GM21737 (cell line): Measurements from ENCODE around the gene PMPCA.

ENCODE experiments used
- ATAC-seq: cut with Tn5 transposase; IDR thresholded peaks from one replicate; pipeline ENCODE4 v1.9.1; 2021; ENCODE audit warnings: mild to moderate bottlenecking, moderate library complexity; ENCODE audit not compliant: unreplicated experiment

Gene PMPCA

DNA sequence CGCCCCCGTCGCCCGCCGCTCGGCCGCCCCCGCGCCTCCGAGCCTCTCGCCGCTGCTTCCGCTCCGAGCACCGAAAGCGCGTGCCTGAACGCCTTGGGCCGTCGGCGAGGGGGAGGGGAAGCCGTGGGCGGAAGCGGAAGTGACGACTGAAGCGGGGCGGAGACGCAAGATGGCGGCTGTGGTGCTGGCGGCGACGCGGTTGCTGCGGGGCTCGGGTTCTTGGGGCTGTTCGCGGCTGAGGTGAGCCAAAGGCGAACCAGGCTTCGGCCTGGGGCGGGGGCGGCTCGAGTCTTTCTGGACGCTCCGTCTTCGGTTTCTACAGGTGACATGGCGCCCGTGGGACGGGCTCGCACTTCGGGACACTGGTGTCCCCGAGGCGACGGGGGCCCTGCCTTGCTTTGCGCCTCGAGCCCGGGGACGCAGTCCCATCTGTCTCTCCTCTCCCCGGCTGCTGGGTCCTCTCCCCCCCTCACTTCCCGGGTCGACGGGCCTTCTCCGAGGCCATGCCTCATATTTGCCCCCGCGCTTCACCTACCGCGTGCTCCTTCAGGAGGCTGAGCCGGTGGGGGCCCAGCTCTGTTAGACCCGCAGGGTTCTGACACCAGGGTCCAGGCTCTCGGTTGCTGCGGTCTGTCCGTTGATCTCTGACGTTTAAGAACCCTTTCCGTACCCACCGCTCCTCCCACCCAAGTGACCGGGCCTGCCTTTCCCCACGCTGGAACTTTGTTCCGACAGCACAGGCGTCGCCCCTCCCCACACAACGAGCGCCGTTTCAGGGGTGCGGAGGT, at the start of gene PMPCA, which contains the start of gene ENTR1:
Gene PMPCA (plus strand): TSS at position 159 of the 788 bp plus-strand sequence. CDS start 11 bp downstream, at position 170.
Gene ENTR1 (minus strand): TSS at position 115 of the 788 bp plus-strand sequence. CDS start 217 bp downstream, outside the sequence.
- peak; percentile 73 for ATAC-seq

DNA sequence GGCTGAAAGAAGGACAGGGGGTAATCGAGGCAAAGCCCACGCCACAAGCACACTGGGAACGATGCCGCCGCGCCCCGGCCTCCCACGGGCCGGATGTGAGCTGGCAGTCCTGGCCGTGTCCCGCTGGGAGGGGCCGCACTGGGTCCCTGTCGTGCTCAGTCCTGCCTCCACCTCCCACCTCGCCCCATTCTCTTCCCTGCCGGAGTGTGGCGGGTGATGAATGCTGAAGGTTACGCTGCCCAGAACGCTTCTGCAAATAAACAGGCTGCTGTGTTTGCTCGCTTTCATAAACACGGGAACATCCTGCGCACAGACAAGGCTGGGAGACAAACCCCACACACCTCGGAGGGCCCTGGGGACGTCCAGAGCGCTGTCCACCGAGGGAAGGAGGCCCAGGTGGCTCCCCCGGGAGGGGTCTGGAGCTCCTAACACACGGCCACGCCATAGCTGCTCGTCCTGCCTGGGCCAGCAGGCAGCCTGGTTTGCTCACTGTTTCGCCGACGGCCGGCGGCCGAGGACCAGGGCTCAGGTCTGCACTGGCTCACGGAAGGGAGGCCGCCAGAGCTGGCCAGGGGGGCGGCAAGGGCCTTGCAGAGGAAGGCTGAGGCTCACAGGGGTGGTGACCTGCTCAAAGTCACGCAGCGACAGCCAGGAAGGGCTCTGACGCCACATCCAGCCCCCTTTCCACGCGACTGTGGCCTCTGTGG, 49.3 kb upstream of the PMPCA start:
- ATAC-seq = no peak

DNA sequence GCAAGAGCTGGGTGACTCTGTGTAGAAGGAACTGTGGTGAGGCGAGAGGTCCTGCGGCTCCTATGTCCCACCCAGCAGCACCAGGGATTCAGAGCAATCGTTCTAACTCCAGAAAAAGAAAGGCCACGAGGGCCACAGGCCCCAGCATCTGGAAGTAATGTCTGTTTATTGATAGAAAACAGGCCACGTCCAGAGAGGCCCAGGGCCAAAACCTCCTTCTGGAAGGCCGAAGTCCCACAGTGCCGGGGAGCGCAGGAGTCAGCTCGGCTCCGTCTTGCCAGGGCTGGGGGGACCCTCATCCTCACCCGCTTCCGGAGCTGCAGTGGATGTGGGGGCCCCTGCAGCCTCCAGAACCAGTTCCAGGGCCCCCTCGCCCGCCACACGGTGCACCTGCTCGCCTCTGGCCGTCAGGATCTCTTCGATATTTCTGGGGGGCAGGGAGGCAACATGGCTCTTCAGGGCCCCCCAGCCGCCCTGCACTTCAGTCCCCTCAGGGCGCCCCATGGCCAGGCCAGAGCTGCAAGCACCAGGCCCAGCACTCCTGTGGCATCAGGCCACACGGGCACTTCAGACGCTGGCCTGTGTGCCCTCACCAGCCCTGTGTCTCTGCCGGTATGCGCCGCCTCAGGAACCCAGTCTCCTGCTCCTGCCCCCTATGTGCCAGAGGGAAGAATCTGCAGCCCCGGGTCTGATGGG, 48.6 kb upstream of the PMPCA start:
- no peak for ATAC-seq

GRCh38 chr9:136362450-136362784, 48.0 kb upstream of the PMPCA start:
- no peak for ATAC-seq

DNA sequence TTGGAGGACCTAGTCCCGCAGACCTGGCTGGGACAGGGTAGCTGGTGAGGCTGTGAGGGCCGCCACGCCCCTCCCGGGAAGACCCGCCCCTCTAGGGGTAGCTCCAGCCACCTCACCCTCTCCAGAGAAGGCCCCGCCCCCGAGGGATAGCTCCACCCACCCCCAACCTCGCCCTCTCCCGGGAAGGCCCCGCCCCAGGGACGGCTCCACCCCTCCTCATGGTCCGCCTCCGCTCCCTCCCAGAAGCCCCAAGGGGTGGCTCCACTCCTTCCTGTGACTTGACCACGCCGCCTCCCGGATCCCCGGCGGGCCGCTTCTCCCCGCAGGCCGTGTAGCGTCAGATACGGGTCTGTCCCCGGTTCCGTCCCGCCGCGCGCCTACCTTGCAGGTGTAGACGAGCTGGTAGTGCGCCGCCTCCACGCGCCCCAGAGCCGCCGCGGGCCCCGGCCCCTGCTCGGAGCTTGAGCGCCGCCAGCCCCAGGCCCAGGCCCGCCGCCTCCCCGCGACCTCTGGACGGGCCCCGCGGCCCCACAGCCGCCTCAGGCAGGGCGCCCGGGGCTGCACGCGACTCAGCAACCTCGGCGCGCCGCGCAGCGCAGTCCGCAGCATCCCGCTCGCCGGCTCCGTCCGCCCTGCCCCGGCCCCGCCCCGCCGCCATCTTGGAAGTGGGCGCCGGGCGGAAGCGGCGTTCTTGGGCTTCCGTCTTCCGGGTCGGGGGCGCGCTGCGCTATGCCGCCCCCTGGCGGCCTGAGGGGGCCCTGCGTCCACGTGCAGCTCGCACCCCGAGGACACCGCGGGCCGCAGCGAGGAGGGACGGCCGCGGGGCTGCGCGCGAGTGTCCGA, 47.1 kb upstream of the PMPCA start, which contains the start of gene DNLZ:
Gene DNLZ (minus strand): TSS at position 639 of the 843 bp plus-strand sequence. CDS start 30 bp downstream, at position 609.
- peak; percentile 71 for ATAC-seq

DNA sequence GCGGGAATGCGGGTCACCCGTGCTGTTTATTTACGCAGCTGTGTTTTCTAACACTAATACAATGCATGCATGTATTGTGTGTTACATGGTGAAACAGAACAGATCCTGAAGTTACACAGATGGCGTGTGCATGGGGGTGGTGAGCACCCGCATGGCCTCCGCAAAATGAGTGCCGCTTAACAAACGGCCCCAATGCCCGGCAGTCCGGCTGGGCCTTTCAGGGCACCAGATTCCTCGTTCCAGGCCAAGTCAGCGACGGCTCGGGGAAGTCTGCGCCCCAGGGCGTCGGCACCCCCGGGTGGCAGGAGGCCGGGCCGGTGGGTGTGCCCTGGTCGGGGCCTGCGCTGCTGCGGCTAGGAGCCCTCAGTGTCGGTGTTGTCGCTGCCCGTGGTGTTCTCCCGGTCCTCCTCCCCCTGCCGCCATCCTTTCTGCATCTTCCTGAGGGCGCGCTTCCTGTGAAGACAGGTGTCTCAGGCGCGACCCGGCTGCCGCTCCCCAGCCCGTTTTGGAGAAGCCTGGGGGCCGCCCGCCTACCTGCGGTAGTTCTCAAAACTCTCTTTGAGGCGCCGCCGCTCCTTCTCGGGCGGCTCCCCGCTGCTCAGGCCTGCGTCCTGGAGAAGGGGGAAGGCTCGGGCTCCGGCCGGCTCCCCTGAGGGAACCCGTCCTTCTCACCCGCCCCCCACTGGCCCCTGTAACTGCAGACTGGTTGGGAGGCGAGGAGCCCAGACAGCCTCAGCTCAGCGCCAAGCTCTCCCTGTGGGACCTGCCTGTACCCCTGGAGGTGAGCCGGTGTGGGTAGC, 46.3 kb upstream of the PMPCA start:
- no peak for ATAC-seq

DNA sequence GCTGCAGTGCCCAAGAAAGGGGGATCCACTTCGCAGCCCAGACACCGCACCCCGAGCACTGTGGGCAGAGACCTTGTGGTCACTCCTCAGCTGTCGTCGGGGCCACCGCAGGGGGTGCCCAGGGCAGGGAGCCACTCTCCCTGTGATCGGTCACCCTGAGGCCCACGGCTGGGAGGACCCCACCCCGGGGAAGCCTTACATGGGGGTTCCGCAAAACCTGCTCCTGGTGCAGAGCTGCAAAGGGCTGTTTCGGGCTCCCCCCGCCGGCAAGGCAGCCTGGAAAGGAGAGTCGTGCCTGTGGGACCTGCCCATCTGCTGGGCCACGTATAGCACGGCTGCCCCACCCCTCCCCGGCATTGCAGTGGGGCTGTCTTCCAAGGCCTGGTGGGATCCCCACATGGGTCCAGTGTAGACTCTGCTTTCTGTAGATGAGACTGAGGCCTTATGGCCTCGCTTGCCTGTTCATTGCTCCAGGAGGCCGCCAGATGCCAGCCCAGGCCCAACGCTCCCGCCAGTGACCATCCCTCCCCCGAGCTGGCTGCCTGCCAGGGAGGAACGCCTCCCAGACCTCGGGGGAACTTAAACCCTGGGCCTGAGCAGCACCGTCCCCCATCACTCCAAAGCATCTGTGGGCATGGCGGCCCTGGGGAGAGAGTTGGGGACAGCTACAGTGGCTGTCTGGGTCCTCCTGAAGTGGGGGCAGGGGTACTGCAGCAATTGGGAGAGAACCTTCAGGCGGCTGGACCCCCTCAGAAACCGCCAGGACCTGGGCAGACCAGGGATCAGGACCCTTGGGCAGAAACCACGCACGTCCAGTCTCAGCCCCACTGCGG, 45.3 kb upstream of the PMPCA start:
- no peak for ATAC-seq

DNA sequence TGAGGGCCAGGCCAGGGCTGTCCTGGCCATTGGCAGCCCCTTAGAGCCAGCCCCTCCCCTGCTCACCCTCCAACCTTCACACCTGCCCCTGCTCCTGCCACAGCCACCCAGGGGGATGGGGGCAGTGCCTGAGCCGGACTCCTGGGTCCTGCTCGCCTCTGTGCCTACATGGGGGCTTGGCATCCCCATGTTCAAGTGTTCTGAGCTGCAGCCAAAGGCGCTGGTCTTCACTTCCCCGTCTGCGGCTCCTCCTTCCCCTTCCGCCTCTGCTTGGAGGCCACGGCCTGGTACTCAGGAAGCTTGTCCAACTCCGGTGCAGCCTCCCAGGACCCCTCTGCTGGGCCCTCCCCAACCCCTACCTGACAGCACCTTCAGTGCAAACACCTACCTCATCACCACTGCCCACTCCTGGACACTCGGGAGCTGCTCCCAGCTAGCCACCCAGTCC, 44.7 kb upstream of the PMPCA start:
- no peak for ATAC-seq

DNA sequence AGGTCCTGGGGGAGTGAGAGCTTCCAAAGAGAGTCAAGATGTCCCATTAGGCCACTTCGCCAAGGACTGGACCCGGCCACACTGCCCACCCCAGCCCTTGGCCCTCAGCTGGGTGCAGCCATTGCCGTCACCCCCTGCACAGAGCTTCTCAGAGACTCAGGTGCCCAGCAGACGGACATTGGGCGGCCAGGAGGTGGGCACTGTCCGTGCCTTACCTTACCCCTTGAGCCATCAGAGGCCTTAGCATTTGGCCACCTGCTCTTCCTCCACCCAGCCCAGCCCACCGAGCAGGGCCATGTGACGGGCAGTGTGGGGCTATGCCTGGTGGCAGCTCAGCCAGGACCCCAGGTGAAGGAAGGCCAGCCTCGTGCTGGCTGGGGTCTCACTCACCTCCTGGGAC, 43.6 kb upstream of the PMPCA start:
- no peak for ATAC-seq

GRCh38 chr9:136367296-136368145, 42.9 kb upstream of the PMPCA start:
- no peak for ATAC-seq

GRCh38 chr9:136368190-136368589, 42.3 kb upstream of the PMPCA start:
- ATAC-seq = no peak

- ATAC-seq = no peak
These were observed 40.4 kb upstream of the PMPCA start for GRCh38 chr9:136370037-136370436.

DNA sequence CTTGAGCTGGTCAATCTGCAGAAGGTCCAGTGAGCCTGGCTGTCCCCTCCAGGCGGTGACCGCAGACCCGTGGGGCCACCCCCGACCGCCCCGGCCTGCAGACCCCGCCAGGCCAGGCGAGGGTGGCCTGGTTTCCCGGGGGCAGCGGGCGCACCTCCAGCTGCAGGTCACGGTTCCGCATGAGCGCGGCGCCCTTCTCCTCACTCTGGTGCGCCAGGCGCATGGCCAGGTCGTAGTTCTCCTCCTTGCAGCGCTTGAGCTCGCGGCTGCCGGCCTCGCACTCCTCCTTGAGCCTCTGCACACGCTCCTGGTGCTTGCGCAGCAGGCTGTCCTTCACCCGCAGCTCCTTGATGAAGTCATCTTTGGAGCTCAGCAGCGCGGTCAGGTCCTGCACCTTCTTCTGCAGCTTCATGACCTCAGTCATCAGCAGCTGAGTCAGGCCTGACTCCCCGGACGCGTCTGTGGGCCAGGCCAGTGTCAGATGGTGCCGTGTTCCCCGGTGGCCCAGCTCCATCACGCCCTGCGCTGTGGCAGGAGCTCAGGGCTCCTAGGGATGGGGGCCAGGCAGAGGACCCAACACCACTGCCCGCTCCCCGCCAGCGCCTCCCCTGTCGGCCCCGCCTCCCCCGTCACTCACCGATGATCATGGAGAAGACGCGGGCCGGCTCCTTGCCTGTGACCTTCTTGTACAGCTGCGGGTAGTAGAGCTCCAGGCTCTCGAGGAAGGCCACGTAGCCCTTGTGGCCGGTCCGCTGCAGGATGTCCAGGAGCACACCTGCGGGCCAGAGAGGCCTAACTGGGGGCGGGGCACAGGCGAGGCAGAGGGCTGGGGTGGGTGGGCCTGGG, 39.5 kb upstream of the PMPCA start:
- ATAC-seq = no peak

DNA sequence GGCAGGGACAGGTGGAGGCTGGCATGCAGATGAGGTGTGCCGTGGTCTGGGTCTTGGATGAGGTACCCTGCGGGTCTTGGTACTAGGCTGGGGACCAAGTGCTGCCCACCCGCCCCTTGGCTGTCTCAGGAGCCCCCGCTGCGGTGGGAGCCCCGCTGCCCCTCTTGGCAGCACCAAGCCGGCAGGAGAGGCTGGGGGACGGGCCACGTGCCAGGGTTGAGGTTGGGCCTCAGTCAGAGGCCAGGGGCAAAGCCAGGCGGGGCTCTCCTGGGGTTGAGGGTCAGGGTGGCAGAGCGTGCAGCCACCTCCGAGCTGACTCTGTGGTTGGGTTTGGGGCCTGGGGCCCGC, 39.0 kb upstream of the PMPCA start:
- ATAC-seq = no peak

- no peak for ATAC-seq
These were observed 38.5 kb upstream of the PMPCA start for GRCh38 chr9:136372006-136372405.

- no peak for ATAC-seq
These were observed 37.7 kb upstream of the PMPCA start for GRCh38 chr9:136372561-136373299.
